ENCODE measurements around the gene DUOX1. TPM values are rescaled to one million over a fixed set of nuclear protein-coding genes. Genes with fewer than 3 reads are reported as not detected.

The DUOX1 gene
- total and polyA plus RNA-seq, 2 donors (not counting 1 experiment from before 2014, with no cell fraction given), result 0.27 TPM; not detected in 1

DNA sequence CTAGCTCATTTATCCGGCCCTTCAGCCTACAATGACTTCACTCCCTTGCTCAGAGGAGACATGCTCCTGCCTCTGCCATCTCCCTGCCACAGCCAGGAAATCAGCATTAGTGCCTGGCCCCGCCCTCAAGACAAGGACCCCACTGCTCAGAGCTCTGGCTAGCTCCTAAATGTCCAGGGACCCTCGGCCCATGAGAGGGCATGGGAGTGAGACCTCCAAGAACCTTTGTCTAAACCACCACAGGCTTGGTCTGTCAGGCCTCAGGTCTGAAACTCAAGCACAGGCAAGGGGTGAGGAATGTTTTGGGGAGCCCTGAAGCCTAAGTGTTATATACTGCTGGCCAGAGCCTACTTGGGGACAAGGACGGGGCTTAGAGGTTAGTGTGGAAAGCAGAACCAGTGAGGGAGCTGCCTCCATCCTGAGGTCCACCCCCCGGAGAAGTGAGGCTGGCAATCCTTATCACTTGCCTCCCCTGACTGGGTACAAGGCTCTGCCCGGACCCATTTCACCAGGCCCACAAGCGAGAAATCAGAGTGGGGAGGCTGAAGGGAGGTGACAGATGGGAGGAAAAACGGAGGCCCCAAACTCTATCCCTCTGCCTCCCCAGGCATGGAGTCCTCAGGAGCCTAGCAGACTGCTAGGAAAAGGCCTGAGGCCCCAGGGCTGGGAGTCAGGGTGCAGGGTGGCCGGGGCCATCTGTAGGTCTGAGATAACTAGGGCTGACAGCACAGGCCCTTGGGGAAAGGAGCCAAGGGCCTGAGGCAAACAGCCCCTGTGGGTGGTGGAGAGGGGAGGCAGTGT is 39.2 kb downstream of the DUOX1 start:
- H3K9me3 ChIP-seq (ENCODE audit: control extremely low read depth in 1 of 3, control insufficient read depth in 2 of 3, insufficient read depth in 1 of 3, low read length in 2 of 3), result no peaks in the 10 kb centered on the region
- ChIA-PET POLR2A (interaction anchor here (1.5 to 2.9 kb wide), 2 partner anchors 19 to 30 kb away, joined by 4 to 28 read pairs; partner anchors contain the start of gene SHF), CTCF (interaction anchor here (0.7 to 8.5 kb wide), 12 partner anchors 8 to 445 kb away, joined by 3 to 128 read pairs (median 6); partner anchors contain the start of gene SHF)
- Mint-ChIP-seq H3K4me3 (peak overlapping the region; percentile 11), H3K27ac (peak overlapping the region; percentile 86), H3K9me3 (ENCODE audit: insufficient read depth) (no peaks in the 10 kb centered on the region), H3K4me1 (peaks cover 27% of the 10 kb centered on the region), H3K27me3 (no peaks in the 10 kb centered on the region)
- H3K9ac ChIP-seq (ENCODE audit: low read length), result no peak overlapping the region
- DNase-seq, result peak; percentile 22
- H3K27ac ChIP-seq (ENCODE audit: low read length in 2 of 2), result peak overlapping the region; percentile 24 to 96
- 90% methylated on average over 4 of the region's 9 CpGs for WGBS (ENCODE audit: insufficient coverage)
- H3K4me1 ChIP-seq (ENCODE audit: control insufficient read depth in 2 of 2, insufficient read depth in 2 of 2, low read length in 2 of 2), result peaks cover 12 to 36% of the 10 kb centered on the region in 2 donors
- no peaks in the 10 kb centered on the region for H4K20me1 ChIP-seq (ENCODE audit: control insufficient read depth, insufficient read depth, low read length, poor library complexity, severe bottlenecking)
- peak overlapping the region; percentile 47 for H2AFZ ChIP-seq (ENCODE audit: insufficient read depth, low read depth, low read length, poor library complexity, severe bottlenecking)
- H3K4me3 ChIP-seq (ENCODE audit: control extremely low read depth in 1 of 5, extremely low read depth in 1 of 5, insufficient read depth in 1 of 5, low read depth in 2 of 5, low read length in 4 of 5), result no peak overlapping the region
- no peak for TF ChIP-seq EZH2 (IDR thresholded peaks at IDR 0.05; ENCODE audit: borderline replicate concordance, insufficient read depth, low read depth, low read length, poor library complexity, severe bottlenecking)
- TF ChIP-seq, protein P1, sequence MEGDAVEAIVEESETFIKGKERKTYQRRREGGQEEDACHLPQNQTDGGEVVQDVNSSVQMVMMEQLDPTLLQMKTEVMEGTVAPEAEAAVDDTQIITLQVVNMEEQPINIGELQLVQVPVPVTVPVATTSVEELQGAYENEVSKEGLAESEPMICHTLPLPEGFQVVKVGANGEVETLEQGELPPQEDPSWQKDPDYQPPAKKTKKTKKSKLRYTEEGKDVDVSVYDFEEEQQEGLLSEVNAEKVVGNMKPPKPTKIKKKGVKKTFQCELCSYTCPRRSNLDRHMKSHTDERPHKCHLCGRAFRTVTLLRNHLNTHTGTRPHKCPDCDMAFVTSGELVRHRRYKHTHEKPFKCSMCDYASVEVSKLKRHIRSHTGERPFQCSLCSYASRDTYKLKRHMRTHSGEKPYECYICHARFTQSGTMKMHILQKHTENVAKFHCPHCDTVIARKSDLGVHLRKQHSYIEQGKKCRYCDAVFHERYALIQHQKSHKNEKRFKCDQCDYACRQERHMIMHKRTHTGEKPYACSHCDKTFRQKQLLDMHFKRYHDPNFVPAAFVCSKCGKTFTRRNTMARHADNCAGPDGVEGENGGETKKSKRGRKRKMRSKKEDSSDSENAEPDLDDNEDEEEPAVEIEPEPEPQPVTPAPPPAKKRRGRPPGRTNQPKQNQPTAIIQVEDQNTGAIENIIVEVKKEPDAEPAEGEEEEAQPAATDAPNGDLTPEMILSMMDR (IDR thresholded peaks at IDR 0.05), result no peak
- H3K36me3 ChIP-seq (replicated peaks in 1 of 2; ENCODE audit: control extremely low read depth in 1 of 2, control insufficient read depth in 1 of 2, extremely low read depth in 1 of 2, insufficient read depth in 2 of 2, low read length in 1 of 2), result no peaks in the 10 kb centered on the region
- H3K4me2 ChIP-seq (replicated peaks; ENCODE audit: low read depth, low read length, poor library complexity, severe bottlenecking), result no peak overlapping the region
- ATAC-seq (ENCODE audit: low read depth), result no peak
- H3K79me2 ChIP-seq (ENCODE audit: control insufficient read depth, insufficient read depth, low read length), result peaks cover 18% of the 10 kb centered on the region
- intact Hi-C loops (cut with micrococcal nuclease), result no loop called here
- no peaks in the 10 kb centered on the region for H3K27me3 ChIP-seq (replicated peaks in 1 of 4; ENCODE audit: control extremely low read depth in 1 of 4, control insufficient read depth in 3 of 4, insufficient read depth in 4 of 4, low read length in 3 of 4)
